DND-41 (cell line): ENCODE measurements around the gene FAM222A.

Source experiments
- EZH2 ChIP-seq: IDR thresholded peaks from 3 replicates; pipeline ENCODE4 v1.6.1; 2012; ENCODE audit warnings: borderline replicate concordance, low read depth, mild to moderate bottlenecking, moderate library complexity, low read length, inconsistent platforms; ENCODE audit not compliant: severe bottlenecking
- TF ChIP-seq, protein P1 (sequence below): IDR thresholded peaks from 2 replicates; pipeline ENCODE4 v1.5.1; 2012; ENCODE audit warnings: borderline replicate concordance, low read length, moderate library complexity, mild to moderate bottlenecking; ENCODE audit not compliant: poor library complexity, severe bottlenecking; ENCODE audit errors: extremely low read depth

DNA sequence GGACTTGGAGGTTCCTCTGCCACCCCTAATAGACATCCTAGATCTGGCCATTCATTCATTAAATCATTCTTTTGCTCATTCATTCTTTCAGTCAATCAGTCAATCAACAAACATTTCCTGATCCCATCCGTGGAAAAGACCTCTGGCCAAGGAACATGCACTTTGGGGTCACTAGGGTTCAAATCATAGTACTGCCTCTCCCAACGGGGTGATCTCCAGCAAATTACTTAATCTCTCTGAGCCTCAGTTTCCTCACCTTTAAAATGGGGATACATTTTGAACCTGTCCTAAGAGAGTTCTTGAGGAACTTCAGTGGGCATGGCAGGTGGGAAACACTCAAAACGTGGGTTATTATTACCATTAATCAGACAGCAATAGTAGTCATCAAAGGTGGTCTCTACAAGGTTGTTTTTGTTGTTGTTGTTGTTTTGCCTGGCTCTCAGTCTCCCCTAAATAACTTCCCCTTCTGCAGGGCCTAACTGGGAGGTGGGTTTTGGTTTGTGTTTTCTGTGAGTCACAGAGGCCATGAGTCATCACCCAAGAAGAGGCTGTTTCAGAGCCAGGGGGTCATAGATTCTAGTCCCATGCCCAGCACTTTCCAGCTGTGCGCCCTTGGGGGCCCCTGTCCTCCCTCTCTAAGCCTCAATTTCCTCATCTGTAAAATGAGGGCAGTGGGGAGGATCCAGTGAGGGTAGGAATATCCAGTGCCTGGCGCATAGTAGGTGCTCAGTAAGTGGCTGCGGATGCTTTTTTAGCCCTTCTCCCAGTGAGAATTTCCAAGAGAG is 16.9 kb upstream of the FAM222A start:
- TF ChIP-seq, protein P1, sequence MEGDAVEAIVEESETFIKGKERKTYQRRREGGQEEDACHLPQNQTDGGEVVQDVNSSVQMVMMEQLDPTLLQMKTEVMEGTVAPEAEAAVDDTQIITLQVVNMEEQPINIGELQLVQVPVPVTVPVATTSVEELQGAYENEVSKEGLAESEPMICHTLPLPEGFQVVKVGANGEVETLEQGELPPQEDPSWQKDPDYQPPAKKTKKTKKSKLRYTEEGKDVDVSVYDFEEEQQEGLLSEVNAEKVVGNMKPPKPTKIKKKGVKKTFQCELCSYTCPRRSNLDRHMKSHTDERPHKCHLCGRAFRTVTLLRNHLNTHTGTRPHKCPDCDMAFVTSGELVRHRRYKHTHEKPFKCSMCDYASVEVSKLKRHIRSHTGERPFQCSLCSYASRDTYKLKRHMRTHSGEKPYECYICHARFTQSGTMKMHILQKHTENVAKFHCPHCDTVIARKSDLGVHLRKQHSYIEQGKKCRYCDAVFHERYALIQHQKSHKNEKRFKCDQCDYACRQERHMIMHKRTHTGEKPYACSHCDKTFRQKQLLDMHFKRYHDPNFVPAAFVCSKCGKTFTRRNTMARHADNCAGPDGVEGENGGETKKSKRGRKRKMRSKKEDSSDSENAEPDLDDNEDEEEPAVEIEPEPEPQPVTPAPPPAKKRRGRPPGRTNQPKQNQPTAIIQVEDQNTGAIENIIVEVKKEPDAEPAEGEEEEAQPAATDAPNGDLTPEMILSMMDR = no peak
- TF ChIP-seq EZH2 = no peak
